IPS-18c (cell line): ENCODE data around the gene C11orf16.
"Not testable (repeated sequence)": the region's sequence is repeated elsewhere in the genome, so short reads cannot be mapped to it uniquely, and the experiment has no call there.

Source experiments
- H3K4me3 ChIP-seq: 2 replicates; pipeline ENCODE4 v1.7.0; 2013; ENCODE audit warnings: low read depth, mild to moderate bottlenecking, low read length, moderate library complexity; ENCODE audit not compliant: insufficient read depth
- H3K9me3 ChIP-seq: one replicate; pipeline ENCODE4 v1.6.1; 2013; ENCODE audit warnings: mild to moderate bottlenecking, low read length, moderate library complexity; ENCODE audit not compliant: control insufficient read depth, insufficient read depth

C11orf16 gene

GRCh38 chr11:8941341-8942103, 8.8 kb upstream of the C11orf16 start:
- H3K9me3 ChIP-seq = no peaks in the 10 kb centered on the region
- no peak overlapping the region for H3K4me3 ChIP-seq

- H3K9me3 ChIP-seq = no peaks in the 10 kb centered on the region
- no peak overlapping the region for H3K4me3 ChIP-seq
These were observed 4.9 kb upstream of the C11orf16 start for GRCh38 chr11:8937659-8938058.

GRCh38 chr11:8937159-8937558, 4.4 kb upstream of the C11orf16 start:
- H3K4me3 ChIP-seq = no peak overlapping the region
- no peaks in the 10 kb centered on the region for H3K9me3 ChIP-seq

- H3K9me3 ChIP-seq, H3K4me3 ChIP-seq: not testable (repeated sequence)
These were observed 3.0 kb upstream of the C11orf16 start for GRCh38 chr11:8935789-8936188.

- no peak overlapping the region for H3K4me3 ChIP-seq
- no peaks in the 10 kb centered on the region for H3K9me3 ChIP-seq
These were observed 2.2 kb upstream of the C11orf16 start for GRCh38 chr11:8934742-8935488.

- H3K9me3 ChIP-seq = no peaks in the 10 kb centered on the region
These were observed 1.2 kb upstream of the C11orf16 start for GRCh38 chr11:8933931-8934330.

GRCh38 chr11:8930456-8931175, 2.1 kb downstream of the C11orf16 start:
- Histone ChIP-seq H3K4me3 (no peak overlapping the region), H3K9me3 (no peaks in the 10 kb centered on the region)

More at GRCh38 chr11:8933931-8934330, 1.2 kb upstream of the C11orf16 start:
- no peak overlapping the region for H3K4me3 ChIP-seq

GRCh38 chr11:8928981-8929615, 3.6 kb downstream of the C11orf16 start:
- Histone ChIP-seq H3K4me3 (no peak overlapping the region), H3K9me3 (no peaks in the 10 kb centered on the region)

GRCh38 chr11:8928205-8928604, 4.5 kb downstream of the C11orf16 start:
- Histone ChIP-seq H3K4me3 (no peak overlapping the region), H3K9me3 (no peaks in the 10 kb centered on the region)

GRCh38 chr11:8927233-8927632, 5.5 kb downstream of the C11orf16 start:
- Histone ChIP-seq H3K4me3 (no peak overlapping the region), H3K9me3 (no peaks in the 10 kb centered on the region)

- Histone ChIP-seq H3K4me3 (no peak overlapping the region), H3K9me3 (no peaks in the 10 kb centered on the region)
These were observed 6.5 kb downstream of the C11orf16 start for GRCh38 chr11:8926236-8926635.

- no peaks in the 10 kb centered on the region for H3K9me3 ChIP-seq
- H3K4me3 ChIP-seq = no peak overlapping the region; the same call in 1 of the 2 replicates
These were observed 7.0 kb downstream of the C11orf16 start for GRCh38 chr11:8925711-8926110.

GRCh38 chr11:8922691-8923090, 10.1 kb downstream of the C11orf16 start:
- Histone ChIP-seq H3K4me3 (no peak overlapping the region), H3K9me3 (no peaks in the 10 kb centered on the region)

GRCh38 chr11:8917157-8917825, 15.5 kb downstream of the C11orf16 start:
- Histone ChIP-seq H3K4me3 (no peak overlapping the region), H3K9me3 (no peaks in the 10 kb centered on the region)

GRCh38 chr11:8914661-8915018, 18.1 kb downstream of the C11orf16 start:
- Histone ChIP-seq H3K9me3 (no peaks in the 10 kb centered on the region), H3K4me3 (no peak overlapping the region)

GRCh38 chr11:8913961-8914660, 18.6 kb downstream of the C11orf16 start:
- H3K9me3 ChIP-seq = no peaks in the 10 kb centered on the region

More at GRCh38 chr11:8913961-8914660, 18.6 kb downstream of the C11orf16 start:
- no peak overlapping the region for H3K4me3 ChIP-seq
